K562 treated with DMSO at 1 percent for 12 hours (cell line): Measurements from ENCODE around the gene GBF1. TPM values are rescaled to one million over a fixed set of nuclear protein-coding genes. Genes with fewer than 3 reads are reported as not detected.

Experiments
- total RNA-seq: library from RNA; unstranded; fragments of 300-600 nt; gene quantifications from 2 replicates; pipeline ENCODE4 v1.2.3, GENCODE V29; 2022; ENCODE audit not compliant: insufficient read depth

GBF1 gene
- total RNA-seq, result 11.9 and 47.2 TPM in 2 replicates

GRCh38 chr10:102245082-102245931 lies at the start of gene GBF1:
TSS of gene GBF1 (plus strand) at chr10:102245532. CDS start at chr10:102258939, 13,407 bp downstream.

GRCh38 chr10:102225646-102226541 lies 19.4 kb upstream of the GBF1 start, which contains the start of gene ELOVL3:
TSS of gene ELOVL3 (plus strand) at chr10:102226299. CDS start at chr10:102226549, 250 bp downstream.

GRCh38 chr10:102241444-102242117 lies 3.8 kb upstream of the GBF1 start, which contains the start of gene PITX3:
TSS of gene PITX3 (minus strand) at chr10:102241512. CDS start at chr10:102232080, 9,432 bp downstream.

GRCh38 chr10:102395400-102396316 lies 150.3 kb downstream of the GBF1 start, which contains the start of gene NFKB2:
TSS of gene NFKB2 (plus strand) at chr10:102395705. CDS start at chr10:102395960, 255 bp downstream.

GRCh38 chr10:102418622-102419268 lies 173.4 kb downstream of the GBF1 start, which contains the start of gene PSD:
TSS of gene PSD (minus strand) at chr10:102418785. CDS start at chr10:102417038, 1,747 bp downstream.

GRCh38 chr10:102420714-102421506 lies 175.6 kb downstream of the GBF1 start, which contains the start of gene FBXL15:
TSS of gene FBXL15 (plus strand) at chr10:102420836. CDS start at chr10:102421130, 294 bp downstream.

Other genes starting within 250 kb of the GBF1 start
- gene ARMH3, start 189.4 kb upstream of the GBF1 start, total RNA-seq, result not detected in 2 replicates
- 12.0 and 14.6 TPM in 2 replicates for gene HPS6, start 180.2 kb upstream of the GBF1 start, total RNA-seq
- 25.0 and 52.3 TPM in 2 replicates for gene LDB1, start 125.2 kb upstream of the GBF1 start, total RNA-seq
- 3.6 and 10.2 TPM in 2 replicates for gene PPRC1, start 112.5 kb upstream of the GBF1 start, total RNA-seq
- gene NOLC1, start 93.1 kb upstream of the GBF1 start, total RNA-seq, result 16.0 and 44.6 TPM in 2 replicates
- gene ELOVL3, start 19.2 kb upstream of the GBF1 start, total RNA-seq, result 1.8 TPM in 1 of 2 replicates, not detected in the other
- gene PITX3, start 4.0 kb upstream of the GBF1 start, total RNA-seq, result not detected in 2 replicates
- 29.0 and 35.8 TPM in 2 replicates for gene NFKB2, start 150.2 kb downstream of the GBF1 start, total RNA-seq
- gene PSD, start 173.3 kb downstream of the GBF1 start, total RNA-seq, result 2.1 TPM in 2 replicates
- 20.9 and 43.4 TPM in 2 replicates for gene FBXL15, start 175.3 kb downstream of the GBF1 start, total RNA-seq
- gene CUEDC2, start 187.0 kb downstream of the GBF1 start, total RNA-seq, result 33.1 and 38.5 TPM in 2 replicates
- 2.6 TPM in 1 of 2 replicates, not detected in the other for gene C10orf95, start 206.0 kb downstream of the GBF1 start, total RNA-seq